Measurements from ENCODE around the gene SNAP47. TPM values are rescaled to one million over a fixed set of nuclear protein-coding genes. Genes with fewer than 3 reads are reported as not detected.
A peak's percentile ranks its signal among the peaks of the same experiment; 100 is the strongest.

SNAP47 gene
- polyA plus RNA-seq, 3 donors = 40.4 to 45.5 (median 41.7) TPM

DNA sequence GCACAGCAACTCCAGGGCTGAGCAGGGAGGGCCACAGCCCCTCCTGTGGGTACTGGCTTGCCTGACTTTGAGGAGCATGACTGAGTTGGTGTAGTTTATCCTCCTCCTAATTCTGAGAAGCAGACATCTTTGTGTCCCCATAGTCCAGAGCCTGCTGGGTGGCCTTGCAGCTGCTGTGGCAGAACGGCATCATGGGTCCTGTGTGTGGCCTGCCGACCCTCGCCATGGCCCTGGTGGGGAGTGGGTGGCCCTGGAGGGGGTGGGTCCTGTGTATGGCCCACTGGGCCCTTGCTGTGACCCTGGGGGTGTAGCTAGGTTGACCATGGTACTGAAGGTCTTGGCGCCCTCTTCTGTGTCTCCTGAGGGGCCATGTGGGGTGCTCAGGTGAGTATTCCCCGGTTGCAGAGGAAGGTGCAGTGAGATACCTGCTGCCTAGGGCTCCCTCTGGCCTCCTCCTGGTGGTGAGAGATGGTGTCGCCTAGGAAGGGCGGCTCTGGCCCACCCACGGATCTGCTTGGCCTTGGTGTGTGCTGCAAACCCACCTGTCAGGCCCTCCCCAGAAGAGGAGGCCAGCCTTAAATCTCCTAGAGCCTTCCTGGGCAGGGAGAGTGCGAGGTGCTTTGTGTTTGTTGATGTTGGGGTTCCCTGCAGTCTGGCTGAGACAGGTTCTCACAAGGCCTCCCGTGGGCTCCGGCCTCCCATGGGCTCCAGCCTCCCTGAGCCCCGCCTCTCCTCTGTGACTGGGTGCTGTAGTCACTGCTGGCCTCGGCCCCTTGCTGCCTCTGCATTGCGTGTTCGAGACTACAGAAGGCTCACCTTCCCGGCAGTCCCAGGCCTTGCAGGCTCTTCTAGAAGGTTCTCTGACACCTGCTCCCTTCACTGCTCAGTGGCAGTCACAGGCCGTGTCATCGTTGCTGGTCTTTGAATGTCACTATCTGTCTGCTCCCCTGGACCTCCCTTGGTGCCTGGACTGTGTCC is 7.8 kb downstream of the SNAP47 start:
- no peak for DNase-seq (ENCODE audit: extremely low read depth in 1 of 11, low read depth in 9 of 11, low spot score in 4 of 11)

DNA sequence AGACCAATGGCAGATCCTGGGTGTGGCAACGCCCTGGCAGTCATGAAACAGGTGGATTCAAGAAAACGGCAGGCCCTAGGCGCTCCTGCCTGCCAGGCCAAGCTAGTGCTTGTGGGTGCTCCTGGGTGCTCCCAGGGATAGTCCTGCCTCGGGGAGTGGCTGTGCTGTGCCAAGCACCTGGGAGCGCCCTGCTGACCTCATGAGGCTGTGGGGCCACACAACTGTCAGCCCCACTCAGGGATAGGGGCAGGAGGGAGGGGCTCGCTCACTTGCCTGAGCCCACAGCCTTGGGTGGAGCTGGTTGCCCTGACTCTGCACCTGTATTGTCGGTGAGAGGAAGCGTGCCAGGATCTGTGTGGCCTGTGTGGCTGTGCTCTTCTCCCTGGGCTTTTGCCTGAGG is 9.4 kb downstream of the SNAP47 start:
- no peak for DNase-seq (ENCODE audit: extremely low read depth in 1 of 11, low read depth in 9 of 11, low spot score in 4 of 11)

DNA sequence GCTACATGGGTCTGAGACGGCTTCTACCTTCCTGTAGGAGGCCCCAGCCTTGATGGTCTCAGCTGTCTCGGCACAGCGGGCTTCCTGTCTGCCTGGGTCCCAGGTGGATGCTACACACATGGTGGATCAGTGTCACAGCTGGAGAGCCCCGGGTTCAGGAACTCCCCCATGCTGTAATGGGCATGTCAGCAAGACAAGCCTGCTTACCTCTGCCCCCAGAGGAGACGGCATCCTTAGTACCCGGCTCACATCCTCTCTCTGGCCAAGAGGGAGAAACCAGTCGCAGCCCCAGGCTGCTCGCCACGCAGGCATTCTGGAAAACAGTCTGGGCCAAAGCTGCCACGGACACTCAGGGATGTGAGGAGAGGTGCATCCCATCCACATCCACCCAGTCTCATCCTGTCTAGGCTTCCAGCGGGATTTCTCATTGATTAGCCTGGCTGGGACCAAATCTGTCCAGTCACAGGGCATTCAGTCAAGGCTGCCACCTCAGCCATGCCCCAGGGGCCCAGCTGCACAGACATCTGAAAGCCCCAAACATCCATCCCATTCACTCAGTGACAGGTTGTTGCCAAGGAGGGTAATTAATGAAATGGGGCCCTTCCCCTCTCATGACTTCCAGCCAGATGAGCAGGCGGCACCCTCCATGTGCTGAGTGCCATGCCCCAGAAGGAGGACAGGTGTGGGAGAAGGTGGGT is 10.5 kb downstream of the SNAP47 start:
- no peak for DNase-seq (ENCODE audit: extremely low read depth in 1 of 11, low read depth in 9 of 11, low spot score in 4 of 11)

DNA sequence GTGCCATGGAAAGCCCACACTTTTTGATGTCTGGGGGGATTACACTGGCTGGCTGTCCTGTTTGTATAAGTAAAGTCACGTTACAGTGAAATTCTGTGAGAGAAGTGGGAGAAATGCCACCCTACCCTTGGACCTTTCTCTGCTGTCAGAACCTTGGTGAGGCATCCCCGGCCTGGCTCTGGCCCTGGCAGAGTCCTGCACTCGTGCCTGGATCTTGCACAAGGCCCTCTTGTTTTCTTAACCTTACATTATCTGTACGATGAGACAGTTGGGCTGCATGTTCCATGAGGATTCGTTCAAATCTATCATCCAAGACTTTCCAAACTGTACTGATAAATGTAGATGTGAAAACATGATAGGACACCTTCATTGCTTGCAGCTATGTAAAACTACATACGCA is 11.4 kb downstream of the SNAP47 start:
- no peak for DNase-seq (ENCODE audit: extremely low read depth in 1 of 11, low read depth in 9 of 11, low spot score in 4 of 11)

DNA sequence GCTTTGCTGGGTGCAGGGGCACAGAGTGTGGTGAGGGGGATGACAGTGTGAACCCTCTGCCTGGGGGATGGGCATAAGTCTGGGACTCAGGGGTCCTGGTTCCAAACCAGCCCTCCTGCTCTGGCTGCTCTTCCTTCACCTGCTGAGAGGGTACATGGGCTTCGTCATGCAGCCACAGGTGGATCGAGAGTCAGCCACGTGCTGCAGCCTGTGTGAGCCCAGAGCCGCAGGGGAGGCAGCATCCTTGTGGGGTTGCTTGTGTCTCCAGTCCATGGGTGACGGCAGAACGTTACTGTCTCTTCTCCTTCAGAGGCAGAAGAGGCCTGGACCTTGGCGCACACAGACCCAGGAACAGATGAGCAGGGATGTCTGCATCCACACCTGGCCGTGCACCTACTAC is 12.1 kb downstream of the SNAP47 start:
- DNase-seq (ENCODE audit: extremely low read depth in 1 of 11, low read depth in 9 of 11, low spot score in 4 of 11) = no peak

DNA sequence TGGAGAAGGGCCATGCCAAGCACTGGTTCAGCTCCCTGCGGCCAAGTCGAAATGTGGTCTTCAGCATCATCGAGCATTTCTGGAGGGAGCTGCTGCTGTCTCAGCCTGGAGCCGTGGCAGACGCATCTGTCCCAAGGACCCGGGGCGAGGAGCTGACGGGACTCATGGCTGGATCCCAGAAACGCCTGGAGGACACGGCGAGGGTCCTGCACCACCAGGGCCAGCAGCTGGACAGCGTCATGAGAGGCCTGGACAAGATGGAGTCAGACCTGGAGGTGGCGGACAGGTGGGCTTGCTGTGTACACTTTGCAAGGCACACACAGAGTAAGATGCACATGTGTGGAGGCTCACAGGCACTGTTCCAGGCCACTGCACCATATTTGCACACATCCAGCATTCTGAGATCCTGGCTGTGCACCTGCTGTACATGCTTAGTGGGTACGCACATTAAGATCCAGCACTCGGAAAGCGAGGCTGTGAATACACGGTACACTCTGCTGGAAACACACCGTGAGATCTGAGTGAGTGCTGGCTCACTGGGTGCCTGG is 12.8 kb downstream of the SNAP47 start:
- DNase-seq (ENCODE audit: extremely low read depth in 1 of 11, low read depth in 9 of 11, low spot score in 4 of 11) = no peak

DNA sequence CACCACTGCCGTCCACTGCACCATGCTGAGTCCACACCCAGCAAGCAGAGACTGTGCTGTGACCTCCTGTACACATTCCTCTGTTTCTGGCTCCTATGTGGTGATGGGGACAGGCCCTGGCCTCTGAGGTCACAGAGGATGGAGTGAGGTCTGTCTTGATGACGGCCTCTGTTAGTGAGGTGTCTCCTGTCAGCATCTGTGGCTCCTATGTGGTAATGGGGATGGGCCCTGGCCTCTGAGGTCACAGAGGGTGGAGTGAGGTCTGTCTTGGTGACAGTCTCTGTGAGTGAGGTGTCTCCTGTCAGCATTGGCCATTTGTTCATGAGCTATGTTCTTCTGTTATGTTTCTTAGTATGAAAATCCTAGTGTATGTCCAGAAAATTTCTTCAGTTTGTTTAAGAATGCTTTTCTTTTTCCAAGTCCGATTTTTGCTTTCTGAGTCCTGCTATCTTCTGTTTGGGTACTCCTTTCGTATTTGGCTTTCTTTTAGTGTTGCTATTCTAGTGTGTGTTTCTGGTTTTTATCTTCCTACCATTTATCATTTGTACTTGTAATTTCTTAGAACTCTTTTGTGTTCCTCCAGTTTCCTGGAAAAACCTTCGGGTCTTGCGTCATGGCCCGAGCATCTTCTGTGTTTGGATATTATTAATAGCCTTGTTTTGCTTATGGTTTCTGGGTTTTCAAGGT is 13.4 kb downstream of the SNAP47 start:
- no peak for DNase-seq (ENCODE audit: extremely low read depth in 1 of 11, low read depth in 9 of 11, low spot score in 4 of 11)

DNA sequence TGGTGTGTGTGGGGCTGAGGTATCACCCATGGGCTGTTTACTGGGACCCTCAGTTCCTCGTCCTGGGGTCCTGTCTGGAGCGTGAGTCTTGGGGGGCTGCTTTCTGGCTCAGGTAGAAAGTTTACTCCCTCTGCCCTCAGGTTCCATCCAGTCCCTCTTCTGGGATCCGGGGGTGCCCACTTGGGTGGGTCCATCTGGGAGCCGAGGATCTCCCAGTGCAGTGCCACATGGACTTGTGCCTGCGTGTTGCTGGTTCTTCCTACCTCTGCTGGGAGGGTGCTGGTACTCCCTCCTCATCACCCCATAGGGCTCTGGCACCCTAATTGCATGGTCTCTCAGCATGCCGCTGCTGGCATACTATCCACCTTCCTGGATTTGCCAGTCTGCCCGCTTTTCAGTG is 14.0 kb downstream of the SNAP47 start:
- no peak for DNase-seq (ENCODE audit: extremely low read depth in 1 of 11, low read depth in 9 of 11, low spot score in 4 of 11)

DNA sequence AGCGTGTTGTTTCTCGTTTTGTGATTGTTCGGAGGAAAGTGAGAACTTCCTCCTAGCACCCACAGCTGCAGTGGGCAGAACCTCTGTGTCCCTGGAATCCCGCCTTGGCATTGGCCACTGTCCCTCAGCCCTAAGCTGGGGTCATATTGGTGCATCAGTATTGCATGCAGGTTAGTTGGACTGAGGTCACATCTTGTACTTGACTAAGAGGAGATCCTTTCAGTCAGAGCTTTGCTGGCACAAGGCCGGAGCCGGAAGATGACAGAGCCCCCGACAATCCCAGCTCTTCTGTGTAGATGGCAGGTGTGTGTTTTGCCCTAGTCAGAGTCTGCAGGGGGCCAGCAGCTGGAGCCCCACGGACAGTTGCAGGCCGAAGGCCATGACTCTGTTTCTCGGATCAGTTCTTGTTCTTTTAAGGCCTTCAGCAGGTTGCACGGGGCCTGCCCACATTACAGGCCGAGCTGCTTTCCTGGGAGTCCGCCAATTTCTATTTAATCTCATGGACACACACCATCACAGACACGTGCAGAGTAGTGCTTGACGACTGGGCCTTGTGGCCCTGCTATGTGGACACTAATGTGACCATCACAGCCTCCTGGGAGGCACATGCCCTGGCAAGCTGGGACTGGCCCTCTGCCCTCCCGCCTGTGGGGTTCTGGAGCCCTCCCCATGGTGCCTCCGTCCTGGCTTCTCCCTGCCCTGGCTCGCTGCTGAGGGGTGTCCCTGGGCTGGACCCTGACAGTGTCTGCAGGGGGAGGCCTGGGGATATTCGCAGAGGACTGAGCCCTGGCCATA is 14.9 kb downstream of the SNAP47 start:
- DNase-seq (ENCODE audit: extremely low read depth in 1 of 11, low read depth in 9 of 11, low spot score in 4 of 11) = no peak

DNA sequence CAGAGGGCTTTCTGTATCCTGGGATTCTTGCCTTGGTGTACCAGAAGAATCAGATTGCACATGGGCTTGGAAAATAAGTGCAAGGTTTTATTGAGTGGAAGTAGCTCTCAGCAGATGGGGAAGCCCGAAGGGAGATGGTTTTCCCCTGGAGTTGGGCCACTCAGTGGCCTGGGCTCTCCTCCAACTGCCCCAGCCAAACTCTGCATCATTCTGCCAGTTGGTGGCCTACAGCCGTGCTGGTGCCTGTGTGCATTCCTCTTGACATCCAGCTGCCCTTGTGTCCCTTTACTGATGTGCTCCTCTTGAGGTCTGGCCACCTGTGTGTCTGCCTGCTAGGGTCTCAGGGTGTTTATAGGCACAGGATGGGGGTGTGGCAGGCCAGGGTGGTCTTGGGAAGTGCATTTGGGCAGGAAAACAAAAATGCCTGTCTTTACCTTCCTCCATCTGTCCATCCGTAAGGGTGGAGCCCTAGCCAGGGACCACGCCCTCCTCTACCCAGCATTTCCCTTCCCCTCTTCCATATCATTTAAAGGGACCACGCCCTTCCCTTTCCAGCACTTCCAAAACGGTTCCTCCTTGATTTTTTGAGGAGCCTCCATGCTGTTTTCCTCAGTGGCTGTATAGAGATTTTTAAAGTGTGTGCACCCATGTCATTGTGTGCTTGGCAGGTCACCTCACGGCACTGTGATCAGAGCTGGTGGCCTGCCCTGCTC is 18.9 kb downstream of the SNAP47 start:
- no peak for DNase-seq (ENCODE audit: extremely low read depth in 1 of 11, low read depth in 9 of 11, low spot score in 4 of 11)

DNA sequence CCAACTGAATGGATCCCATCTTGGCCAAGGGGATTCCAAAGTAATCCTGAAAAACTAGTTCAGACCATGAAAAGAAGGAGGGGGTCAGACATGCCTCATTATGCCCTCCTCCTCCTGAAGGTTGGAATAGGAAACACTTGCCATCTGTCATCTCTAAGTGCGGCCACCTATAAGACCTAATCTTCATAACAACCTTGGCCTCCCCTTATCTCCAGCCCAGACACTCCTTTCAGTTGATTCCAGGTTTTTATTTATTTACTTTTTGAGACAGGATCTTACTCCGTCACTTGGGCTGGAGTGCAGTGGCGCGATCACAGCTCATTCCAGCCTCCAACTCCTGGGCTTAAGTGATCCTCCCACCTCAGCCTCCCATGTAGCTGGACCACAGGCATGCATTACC is 19.7 kb downstream of the SNAP47 start:
- no peak for DNase-seq (ENCODE audit: extremely low read depth in 1 of 11, low read depth in 9 of 11, low spot score in 4 of 11)

DNA sequence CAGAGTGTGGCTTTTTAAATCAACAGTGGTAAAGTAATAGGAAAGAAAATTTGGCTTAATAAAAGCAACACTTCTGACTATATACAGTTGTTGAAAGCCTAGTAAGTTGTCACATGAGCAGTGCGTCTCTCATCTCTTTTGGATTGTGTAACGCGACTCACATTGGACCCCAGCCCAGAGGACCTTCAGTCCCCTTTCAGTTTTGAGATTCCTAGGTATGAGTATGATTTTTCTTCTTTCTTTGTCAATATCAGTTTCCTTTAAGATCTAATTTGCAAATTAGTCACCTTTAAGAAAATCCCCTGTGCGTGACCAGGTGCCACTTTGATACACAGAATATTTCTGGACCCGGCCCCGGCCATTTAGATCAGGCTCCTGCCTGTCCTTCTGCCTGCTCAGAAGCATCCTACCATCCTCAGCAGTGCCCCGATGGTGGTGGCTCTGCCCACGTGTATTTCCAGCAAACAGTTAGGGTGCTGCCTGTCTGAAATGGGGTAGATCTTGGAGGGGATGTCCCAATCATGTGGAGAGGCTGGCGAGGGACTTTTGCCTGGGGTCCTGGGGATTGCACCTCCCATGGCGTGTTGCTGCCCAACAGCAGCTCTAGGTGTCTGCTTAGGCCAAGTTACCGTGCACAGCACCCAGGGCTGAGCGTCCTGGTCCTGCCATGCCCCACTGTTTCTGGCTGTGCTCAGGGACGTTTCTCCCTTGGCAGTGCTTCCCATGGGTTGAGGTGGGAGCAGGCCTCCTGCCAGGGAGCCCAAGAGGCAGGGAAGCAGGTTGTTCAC is 21.1 kb downstream of the SNAP47 start:
- no peak for DNase-seq (ENCODE audit: extremely low read depth in 1 of 11, low read depth in 9 of 11, low spot score in 4 of 11)

DNA sequence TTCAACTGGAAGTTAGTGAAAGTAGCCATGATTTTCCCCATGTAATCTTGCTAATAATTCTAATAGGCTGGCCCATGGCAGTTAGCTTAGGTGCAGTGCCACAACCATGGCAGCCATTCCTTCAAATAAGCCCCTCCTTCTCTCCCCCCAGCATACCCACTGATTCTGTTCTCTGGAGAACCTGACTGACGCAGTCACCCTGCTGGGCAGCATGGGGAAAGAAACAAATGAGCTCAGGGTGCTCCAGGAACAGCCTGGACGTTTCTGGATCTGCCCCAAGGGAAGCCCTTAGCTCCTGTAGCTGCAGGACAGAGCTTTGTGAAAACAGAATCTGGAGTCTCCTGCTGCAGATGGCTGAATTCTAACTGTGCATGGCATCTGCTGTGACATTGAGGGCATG is 22.5 kb downstream of the SNAP47 start:
- DNase-seq (ENCODE audit: extremely low read depth in 1 of 11, low read depth in 9 of 11, low spot score in 4 of 11) = no peak

DNA sequence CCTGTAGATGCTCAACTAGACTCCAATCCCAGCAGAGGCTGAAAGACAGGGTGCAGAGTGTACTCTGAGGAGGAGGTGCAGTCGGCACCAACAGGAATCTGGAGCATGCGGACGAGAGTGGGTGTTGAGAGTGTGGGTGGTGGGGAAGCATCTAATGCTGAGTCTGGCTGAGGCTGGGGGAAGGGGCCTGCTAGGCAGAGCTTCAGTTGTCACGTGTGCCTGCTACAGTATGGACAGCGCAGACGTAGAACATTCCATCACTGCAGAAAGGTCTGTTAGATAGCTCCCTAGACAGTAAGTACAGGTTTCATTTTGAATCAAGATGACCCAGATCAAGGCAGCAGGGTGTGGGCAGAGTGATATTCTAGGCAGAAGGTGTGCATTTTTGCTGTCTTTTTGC is 23.1 kb downstream of the SNAP47 start:
- no peak for DNase-seq (ENCODE audit: extremely low read depth in 1 of 11, low read depth in 9 of 11, low spot score in 4 of 11)

DNA sequence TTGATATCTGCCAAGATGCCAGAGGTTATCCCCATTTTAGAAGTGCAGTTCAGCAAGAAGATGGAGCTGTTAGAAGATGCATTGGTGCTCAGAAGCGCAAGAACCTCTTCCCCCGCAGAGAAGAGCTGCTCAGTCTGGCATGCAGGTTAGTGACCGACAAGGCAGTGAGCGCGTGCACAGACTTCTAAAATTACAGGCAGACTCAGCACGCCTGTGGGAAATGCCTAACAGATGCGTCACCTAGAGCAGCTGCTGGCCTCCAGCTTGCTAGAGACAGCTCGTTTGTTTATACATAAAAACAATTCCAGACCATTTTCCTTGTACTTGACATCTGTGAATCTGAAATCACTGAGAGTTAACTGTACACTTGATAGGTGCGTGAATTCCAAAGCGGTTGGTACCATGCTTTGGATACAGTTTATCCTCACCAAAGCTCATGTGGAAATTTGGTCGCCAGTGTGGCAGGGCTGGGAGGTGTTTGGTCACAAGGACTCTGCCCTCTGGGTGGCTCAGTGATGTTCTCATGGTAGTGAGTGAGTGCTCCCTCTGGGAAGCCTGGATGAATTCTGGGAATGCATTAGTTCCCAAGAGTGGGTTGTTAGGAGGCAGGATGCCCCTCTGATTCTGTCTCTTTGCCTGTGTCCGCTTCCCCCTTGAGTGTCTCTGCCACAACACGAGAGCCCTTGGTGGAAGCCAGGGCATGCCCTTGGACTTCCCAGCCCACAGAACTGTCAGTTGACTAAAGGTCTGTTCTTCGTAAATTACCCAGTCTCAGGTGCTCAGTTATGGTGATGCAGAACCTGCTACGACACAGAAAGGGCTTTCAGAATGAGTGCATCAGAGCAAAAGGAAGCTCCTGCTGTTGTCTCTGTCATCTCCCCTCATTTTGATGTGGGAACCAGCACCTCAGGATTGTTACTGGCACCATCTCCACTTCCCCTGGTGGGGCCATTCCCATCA is 24.4 kb downstream of the SNAP47 start:
- DNase-seq (ENCODE audit: extremely low read depth in 1 of 11, low read depth in 9 of 11, low spot score in 4 of 11) = peak in 7 of 11 donors; percentile 25 to 60 (median 47)

DNA sequence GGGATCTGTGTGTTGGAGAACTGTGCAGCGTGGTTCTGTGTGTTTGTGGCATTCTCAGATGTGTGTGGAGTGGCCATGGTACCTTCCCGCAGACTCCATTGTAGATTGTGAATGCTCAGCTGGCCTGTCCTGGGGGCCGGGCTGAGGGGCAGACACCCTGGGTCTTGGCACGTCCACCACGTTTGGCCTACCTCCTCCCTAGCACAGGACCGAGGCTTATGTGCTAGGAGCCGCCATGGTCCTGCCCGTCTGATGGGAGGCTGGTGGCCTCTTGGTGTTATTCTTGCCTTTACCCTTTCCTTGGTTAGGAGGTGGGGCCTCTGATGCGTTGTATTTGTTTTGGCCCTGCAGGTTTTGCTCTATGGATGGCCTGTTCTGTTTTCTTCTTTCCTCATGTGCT is 25.1 kb downstream of the SNAP47 start:
- DNase-seq (ENCODE audit: extremely low read depth in 1 of 11, low read depth in 9 of 11, low spot score in 4 of 11) = no peak
